Uterus (tissue), 2 donors: ENCODE measurements around the gene OSBPL9.
"Not testable (repeated sequence)": the region's sequence is repeated elsewhere in the genome, so short reads cannot be mapped to it uniquely, and the experiment has no call there.

Experiments used
- CTCF ChIP-seq, 4 experiments: fragments of 200-600 bp in 2 of 4; fragments of 450-650 bp in 2 of 4; sonication (generic) in 2 of 4; IDR thresholded peaks; one replicate each; pipeline ENCODE4 v1.5.1; 2016 to 2019; ENCODE audit warnings: antibody characterized with exemption in 4 of 4, mild to moderate bottlenecking in 2 of 4, moderate library complexity in 1 of 4
- POLR2A ChIP-seq, 2 donors: fragments of 450-650 bp; IDR thresholded peaks; one replicate each; pipeline ENCODE4 v1.6.1; 2016; ENCODE audit warnings: antibody characterized with exemption in 2 of 2, mild to moderate bottlenecking in 1 of 2, moderate library complexity in 1 of 2

DNA sequence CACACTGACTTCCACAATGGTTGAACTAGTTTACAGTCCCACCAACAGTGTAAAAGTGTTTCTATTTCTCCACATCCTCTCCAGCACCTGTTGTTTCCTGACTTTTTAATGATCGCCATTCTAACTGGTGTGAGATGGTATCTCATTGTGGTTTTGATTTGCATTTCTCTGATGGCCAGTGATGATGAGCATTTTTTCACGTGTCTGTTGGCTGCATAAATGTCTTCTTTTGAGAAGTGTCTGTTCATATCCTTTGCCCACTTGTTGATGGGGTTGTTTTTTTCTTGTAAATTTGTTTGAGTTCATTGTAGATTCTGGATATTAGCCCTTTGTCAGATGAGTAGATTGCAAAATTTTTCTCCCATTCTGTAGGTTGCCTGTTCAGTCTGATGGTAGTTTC is 85.3 kb downstream of the OSBPL9 start:
- not testable (repeated sequence) for TF ChIP-seq POLR2A, CTCF (IDR thresholded peaks at IDR 0.05)
